ENCODE measurements around the gene SLC35F3. TPM values are rescaled to one million over a fixed set of nuclear protein-coding genes. Genes with fewer than 3 reads are reported as not detected.
A peak's percentile ranks its signal among the peaks of the same experiment; 100 is the strongest.

Gene SLC35F3
- polyA plus RNA-seq, 1 donor = 0.55 TPM

DNA sequence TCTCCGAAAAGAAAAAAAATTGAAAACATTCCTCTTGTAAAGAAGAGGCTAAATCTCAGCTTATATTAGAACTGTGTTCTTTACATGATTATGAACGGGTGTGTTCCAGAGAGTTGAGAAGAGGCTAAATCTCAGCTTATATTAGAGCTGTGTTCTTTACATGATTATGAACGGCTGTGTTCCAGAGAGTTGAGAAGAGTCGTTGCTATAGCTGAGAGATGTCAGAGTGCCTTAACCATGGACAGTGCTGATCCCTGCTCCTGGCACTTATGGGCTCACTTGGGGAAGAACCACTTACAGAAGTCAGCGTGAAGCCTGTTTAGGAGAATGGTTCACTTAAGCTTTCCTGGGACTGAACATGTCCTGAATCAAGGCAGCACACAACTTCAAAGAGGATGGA is 35.0 kb downstream of the SLC35F3 start:
- DNase-seq = no peak
- peaks cover 2% of the 10 kb centered on the region for H3K27me3 ChIP-seq (ENCODE audit: control insufficient read depth, insufficient read depth, low read length)
- H3K4me1 ChIP-seq (ENCODE audit: control insufficient read depth, insufficient read depth, low read length) = peaks cover 4% of the 10 kb centered on the region
- H3K9me3 ChIP-seq (ENCODE audit: control insufficient read depth, low read depth, low read length) = no peaks in the 10 kb centered on the region
- no peaks in the 10 kb centered on the region for H3K36me3 ChIP-seq (ENCODE audit: control insufficient read depth, insufficient read depth, low read length)
- no peak overlapping the region for H3K4me3 ChIP-seq (ENCODE audit: low read length)
- WGBS (ENCODE audit: insufficient coverage, low lambda C conversion rate) = 100% methylated on average over 1 of the region's 5 CpGs
- no peak overlapping the region for H3K27ac ChIP-seq (ENCODE audit: low read length)

- Histone ChIP-seq H3K36me3 (ENCODE audit: control insufficient read depth, insufficient read depth, low read length) (no peaks in the 10 kb centered on the region), H3K27ac (ENCODE audit: low read length) (no peak overlapping the region), H3K27me3 (ENCODE audit: control insufficient read depth, insufficient read depth, low read length) (peaks cover 2% of the 10 kb centered on the region), H3K4me1 (ENCODE audit: control insufficient read depth, insufficient read depth, low read length) (no peaks in the 10 kb centered on the region), H3K4me3 (ENCODE audit: low read length) (no peak overlapping the region), H3K9me3 (ENCODE audit: control insufficient read depth, low read depth, low read length) (no peaks in the 10 kb centered on the region)
- DNase-seq = no peak
- no CpG with 5 or more reads among the region's 5 CpGs for WGBS (ENCODE audit: insufficient coverage, low lambda C conversion rate)
Observed at GRCh38 chr1:233940908-233941307, 36.4 kb downstream of the SLC35F3 start.

GRCh38 chr1:233944601-233945000 is 40.1 kb downstream of the SLC35F3 start:
- no CpG with 5 or more reads among the region's 4 CpGs for WGBS (ENCODE audit: insufficient coverage, low lambda C conversion rate)
- H3K36me3 ChIP-seq (ENCODE audit: control insufficient read depth, insufficient read depth, low read length) = no peaks in the 10 kb centered on the region
- H3K27ac ChIP-seq (ENCODE audit: low read length) = no peak overlapping the region
- H3K27me3 ChIP-seq (ENCODE audit: control insufficient read depth, insufficient read depth, low read length) = no peaks in the 10 kb centered on the region
- DNase-seq = peak in 1 of 2 donors; percentile 46
- H3K9me3 ChIP-seq (ENCODE audit: control insufficient read depth, low read depth, low read length) = no peaks in the 10 kb centered on the region
- no peaks in the 10 kb centered on the region for H3K4me1 ChIP-seq (ENCODE audit: control insufficient read depth, insufficient read depth, low read length)
- no peak overlapping the region for H3K4me3 ChIP-seq (ENCODE audit: low read length)

DNA sequence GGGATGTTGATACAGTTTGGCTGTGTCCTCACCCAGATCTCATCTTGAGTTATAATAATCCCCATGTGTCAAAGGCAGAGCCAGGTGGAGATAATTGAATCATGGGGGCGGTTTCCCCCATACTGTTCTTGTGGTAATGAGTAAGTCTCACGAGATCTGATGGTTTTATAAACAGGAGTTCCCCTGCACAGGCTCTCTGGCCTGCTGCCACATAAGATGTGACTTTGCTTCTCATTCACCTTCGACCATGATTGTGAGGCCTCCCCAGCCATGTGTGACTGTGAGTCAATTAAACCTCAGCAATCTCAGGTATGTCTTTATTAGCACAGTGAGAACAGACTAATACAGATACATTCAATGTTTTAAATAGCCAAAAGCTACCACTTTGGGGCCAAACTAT is 41.1 kb downstream of the SLC35F3 start:
- Histone ChIP-seq H3K9me3 (ENCODE audit: control insufficient read depth, low read depth, low read length) (peaks cover 3% of the 10 kb centered on the region), H3K27me3 (ENCODE audit: control insufficient read depth, insufficient read depth, low read length) (no peaks in the 10 kb centered on the region), H3K4me1 (ENCODE audit: control insufficient read depth, insufficient read depth, low read length) (no peaks in the 10 kb centered on the region), H3K4me3 (ENCODE audit: low read length) (no peak overlapping the region), H3K27ac (ENCODE audit: low read length) (no peak overlapping the region), H3K36me3 (ENCODE audit: control insufficient read depth, insufficient read depth, low read length) (no peaks in the 10 kb centered on the region)
- DNase-seq = peak; percentile 49 to 71
- WGBS (ENCODE audit: insufficient coverage, low lambda C conversion rate) = no CpG with 5 or more reads among the region's 3 CpGs

DNA sequence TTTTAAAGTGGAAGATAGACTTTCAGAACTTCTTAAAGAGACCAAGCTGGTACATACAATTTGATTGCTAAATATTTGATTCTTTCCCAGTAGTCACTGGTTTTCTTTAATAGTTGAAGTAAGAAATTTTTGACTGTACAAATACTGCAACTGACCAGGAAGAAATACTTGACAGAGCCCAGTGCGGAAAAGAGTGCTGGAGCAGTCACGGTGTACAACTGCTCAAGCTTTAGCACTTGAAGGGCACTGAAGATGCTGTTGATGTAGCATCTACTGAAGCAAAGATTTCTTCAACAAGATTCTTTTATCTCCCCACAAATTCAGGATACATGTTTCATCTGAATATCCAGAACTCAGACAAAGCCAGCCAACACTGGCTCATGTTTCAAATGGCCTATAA is 41.5 kb downstream of the SLC35F3 start:
- H3K27me3 ChIP-seq (ENCODE audit: control insufficient read depth, insufficient read depth, low read length) = no peaks in the 10 kb centered on the region
- H3K27ac ChIP-seq (ENCODE audit: low read length) = no peak overlapping the region
- no peak overlapping the region for H3K4me3 ChIP-seq (ENCODE audit: low read length)
- H3K4me1 ChIP-seq (ENCODE audit: control insufficient read depth, insufficient read depth, low read length) = no peaks in the 10 kb centered on the region
- DNase-seq = no peak
- no peaks in the 10 kb centered on the region for H3K36me3 ChIP-seq (ENCODE audit: control insufficient read depth, insufficient read depth, low read length)
- no CpG with 5 or more reads among the region's 2 CpGs for WGBS (ENCODE audit: insufficient coverage, low lambda C conversion rate)
- H3K9me3 ChIP-seq (ENCODE audit: control insufficient read depth, low read depth, low read length) = peaks cover 3% of the 10 kb centered on the region

DNA sequence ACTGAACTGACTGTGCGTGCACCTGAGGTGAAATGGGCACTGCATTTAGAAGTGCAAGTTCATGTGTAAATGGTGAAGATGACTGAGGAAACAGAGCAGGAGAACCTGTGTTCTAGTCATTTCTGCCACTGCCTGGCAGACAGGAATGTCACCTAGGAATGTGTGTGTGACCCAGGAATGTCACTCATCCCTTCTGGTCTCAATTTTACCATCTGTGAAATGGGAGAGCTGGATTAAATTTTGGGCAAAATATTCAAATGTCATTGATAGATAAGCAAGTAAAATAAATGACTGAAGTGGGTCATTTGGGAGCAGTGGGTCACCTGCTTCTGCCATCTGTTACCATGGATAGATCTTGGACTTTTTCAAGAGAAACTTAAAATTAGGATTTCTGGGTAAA is 42.2 kb downstream of the SLC35F3 start:
- Histone ChIP-seq H3K27me3 (ENCODE audit: control insufficient read depth, insufficient read depth, low read length) (no peaks in the 10 kb centered on the region), H3K27ac (ENCODE audit: low read length) (no peak overlapping the region), H3K4me1 (ENCODE audit: control insufficient read depth, insufficient read depth, low read length) (no peaks in the 10 kb centered on the region), H3K36me3 (ENCODE audit: control insufficient read depth, insufficient read depth, low read length) (no peaks in the 10 kb centered on the region), H3K4me3 (ENCODE audit: low read length) (no peak overlapping the region), H3K9me3 (ENCODE audit: control insufficient read depth, low read depth, low read length) (peaks cover 3% of the 10 kb centered on the region)
- no peak for DNase-seq
- no CpG with 5 or more reads among the region's 1 CpG for whole genome bisulfite sequencing (ENCODE audit: insufficient coverage, low lambda C conversion rate)

DNA sequence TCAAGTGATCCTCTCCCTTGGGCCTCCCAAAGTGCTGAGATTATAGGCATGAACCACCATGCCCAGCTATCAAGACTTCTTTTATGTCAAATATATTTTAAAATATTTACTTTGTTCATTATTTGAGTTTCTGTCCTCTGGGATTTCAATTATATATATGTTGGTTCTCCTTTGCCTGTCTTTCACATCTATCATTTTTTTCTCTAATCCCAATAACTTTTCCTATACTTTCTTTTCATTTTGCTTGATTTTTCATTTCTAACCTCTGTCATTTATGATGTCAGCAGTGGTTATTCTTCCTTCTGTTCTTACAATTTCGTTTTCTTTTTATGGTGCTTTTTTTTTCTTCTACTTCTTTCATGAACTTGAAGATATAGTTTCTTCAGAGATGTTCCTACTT is 47.3 kb downstream of the SLC35F3 start:
- DNase-seq = no peak

GRCh38 chr1:233957691-233958090 is 53.2 kb downstream of the SLC35F3 start:
- no peak for DNase-seq

More for the DNA sequence above, 47.3 kb downstream of the SLC35F3 start:
- Histone ChIP-seq H3K4me3 (ENCODE audit: low read length) (no peak overlapping the region), H3K36me3 (ENCODE audit: control insufficient read depth, insufficient read depth, low read length) (no peaks in the 10 kb centered on the region), H3K4me1 (ENCODE audit: control insufficient read depth, insufficient read depth, low read length) (no peaks in the 10 kb centered on the region), H3K27ac (ENCODE audit: low read length) (no peak overlapping the region), H3K27me3 (ENCODE audit: control insufficient read depth, insufficient read depth, low read length) (no peaks in the 10 kb centered on the region), H3K9me3 (ENCODE audit: control insufficient read depth, low read depth, low read length) (peaks cover 6% of the 10 kb centered on the region)
- WGBS (ENCODE audit: insufficient coverage, low lambda C conversion rate) = 91% methylated on average over 1 of the region's 1 CpG

GRCh38 chr1:233959102-233959501 is 54.6 kb downstream of the SLC35F3 start:
- Histone ChIP-seq H3K9me3 (ENCODE audit: control insufficient read depth, low read depth, low read length) (peaks cover 6% of the 10 kb centered on the region), H3K27ac (ENCODE audit: low read length) (peak overlapping the region; percentile 16), H3K27me3 (ENCODE audit: control insufficient read depth, insufficient read depth, low read length) (no peaks in the 10 kb centered on the region), H3K4me1 (ENCODE audit: control insufficient read depth, insufficient read depth, low read length) (peaks cover 8% of the 10 kb centered on the region), H3K36me3 (ENCODE audit: control insufficient read depth, insufficient read depth, low read length) (no peaks in the 10 kb centered on the region), H3K4me3 (ENCODE audit: low read length) (no peak overlapping the region)
- DNase-seq = peak; percentile 26 to 72
- WGBS (ENCODE audit: insufficient coverage, low lambda C conversion rate) = 0% methylated on average over 1 of the region's 3 CpGs

More at GRCh38 chr1:233957691-233958090, 53.2 kb downstream of the SLC35F3 start:
- Histone ChIP-seq H3K27ac (ENCODE audit: low read length) (no peak overlapping the region), H3K9me3 (ENCODE audit: control insufficient read depth, low read depth, low read length) (peaks cover 6% of the 10 kb centered on the region), H3K27me3 (ENCODE audit: control insufficient read depth, insufficient read depth, low read length) (no peaks in the 10 kb centered on the region), H3K4me3 (ENCODE audit: low read length) (no peak overlapping the region), H3K4me1 (ENCODE audit: control insufficient read depth, insufficient read depth, low read length) (peaks cover 8% of the 10 kb centered on the region), H3K36me3 (ENCODE audit: control insufficient read depth, insufficient read depth, low read length) (no peaks in the 10 kb centered on the region)
- no CpG with 5 or more reads among the region's 4 CpGs for WGBS (ENCODE audit: insufficient coverage, low lambda C conversion rate)

- H3K4me1 ChIP-seq (ENCODE audit: control insufficient read depth, insufficient read depth, low read length) = peaks cover 8% of the 10 kb centered on the region
- no peak overlapping the region for H3K27ac ChIP-seq (ENCODE audit: low read length)
- no peaks in the 10 kb centered on the region for H3K27me3 ChIP-seq (ENCODE audit: control insufficient read depth, insufficient read depth, low read length)
- H3K36me3 ChIP-seq (ENCODE audit: control insufficient read depth, insufficient read depth, low read length) = no peaks in the 10 kb centered on the region
- H3K9me3 ChIP-seq (ENCODE audit: control insufficient read depth, low read depth, low read length) = peaks cover 6% of the 10 kb centered on the region
- 60% methylated on average over 2 of the region's 6 CpGs for WGBS (ENCODE audit: insufficient coverage, low lambda C conversion rate)
- no peak overlapping the region for H3K4me3 ChIP-seq (ENCODE audit: low read length)
- DNase-seq = no peak
Observed at GRCh38 chr1:233959971-233960370, 55.5 kb downstream of the SLC35F3 start.

DNA sequence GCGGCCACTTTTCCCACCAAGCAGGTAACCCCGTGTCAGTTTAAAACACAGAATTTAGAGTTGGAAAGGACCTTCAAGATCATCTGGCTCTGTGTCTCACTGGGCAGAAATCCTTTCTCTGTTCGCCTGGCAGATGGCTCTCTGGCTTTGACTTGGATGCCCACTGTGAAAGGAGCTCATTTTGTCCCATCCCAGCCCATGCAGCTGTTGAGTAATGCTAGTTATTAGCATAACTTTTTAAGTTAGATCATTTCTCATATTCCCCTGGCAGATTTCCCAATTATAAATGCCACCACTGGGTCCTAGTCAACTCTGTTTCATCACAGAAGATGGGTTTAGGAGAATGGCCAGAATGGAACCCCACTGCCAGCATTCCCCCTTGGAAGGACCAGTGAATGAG is 55.9 kb downstream of the SLC35F3 start:
- DNase-seq = no peak
- Histone ChIP-seq H3K9me3 (ENCODE audit: control insufficient read depth, low read depth, low read length) (peaks cover 6% of the 10 kb centered on the region), H3K36me3 (ENCODE audit: control insufficient read depth, insufficient read depth, low read length) (no peaks in the 10 kb centered on the region), H3K4me3 (ENCODE audit: low read length) (no peak overlapping the region), H3K4me1 (ENCODE audit: control insufficient read depth, insufficient read depth, low read length) (peaks cover 8% of the 10 kb centered on the region), H3K27me3 (ENCODE audit: control insufficient read depth, insufficient read depth, low read length) (no peaks in the 10 kb centered on the region), H3K27ac (ENCODE audit: low read length) (no peak overlapping the region)
- no CpG with 5 or more reads among the region's 3 CpGs for WGBS (ENCODE audit: insufficient coverage, low lambda C conversion rate)

All from large intestine (tissue), 3 donors.